A375 (cell line): Measurements from ENCODE around the gene MEIS2. TPM values are rescaled to one million over a fixed set of nuclear protein-coding genes. Genes with fewer than 3 reads are reported as not detected.

ENCODE experiments used
- small RNA-seq: library from RNA; depleted of rRNA; stranded (forward); fragments of <200 nt; gene quantifications from one replicate; pipeline ENCODE3, GENCODE V24; 2014
- total RNA-seq: library from RNA; depleted of rRNA; stranded (reverse); fragments of >200 nt; shearing (Covaris generic); gene quantifications from 2 replicates; pipeline ENCODE4 v1.2.3, GENCODE V29; 2014; rRNA removed

The MEIS2 gene
- total RNA-seq = 15.8 and 18.9 TPM in 2 replicates

DNA sequence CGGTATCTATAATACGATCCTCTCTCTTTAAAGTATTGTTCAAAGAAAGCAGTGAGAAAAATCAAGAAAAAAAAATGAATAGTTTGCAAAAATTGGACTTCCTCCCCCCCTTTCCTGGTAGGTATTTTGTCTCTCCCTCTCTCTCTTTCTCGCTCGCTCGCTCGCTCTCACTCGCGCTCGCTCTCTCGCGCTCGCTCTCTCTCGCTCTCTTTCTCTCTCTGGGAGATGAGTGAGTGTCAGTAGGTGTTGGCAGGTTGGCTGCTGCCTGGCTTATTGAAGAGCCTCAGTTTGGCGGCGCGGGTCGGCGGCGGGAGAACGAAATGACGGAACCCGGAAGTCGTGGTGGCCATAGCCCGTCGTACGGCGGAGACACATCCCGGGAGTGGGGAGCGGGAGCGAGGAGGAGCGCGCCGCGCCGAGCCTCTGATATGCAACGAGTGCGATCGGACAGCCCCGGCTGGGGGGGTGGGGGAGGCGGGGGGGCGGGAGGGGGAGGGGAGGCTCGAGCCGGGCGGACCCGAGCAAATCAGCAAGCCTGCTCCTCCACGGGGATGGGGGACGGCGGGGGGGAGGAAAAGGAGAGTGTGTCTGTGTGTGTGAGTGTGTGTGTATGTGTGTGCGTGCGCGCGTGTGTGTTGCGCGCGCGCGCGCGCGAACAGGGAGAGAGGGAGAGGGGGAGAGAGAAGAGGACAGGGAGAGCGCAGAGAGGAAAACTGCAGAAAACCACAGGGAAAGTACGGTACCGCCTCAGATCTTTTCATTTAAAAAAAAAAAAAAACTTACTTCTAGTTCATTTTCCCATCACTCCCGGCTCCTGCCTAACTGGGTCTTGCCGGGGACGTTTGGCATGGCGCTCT, at the start of gene MEIS2:
Gene MEIS2 (minus strand): TSS at position 441 of the 857 bp plus-strand sequence. CDS start 1,083 bp downstream, outside the sequence.

Small RNA genes within 50 kb of the gene (small RNA-seq; reads per million reads assigned to genes)
- gene MIR8063 (not detected), gene RF00012 (0.54 reads per million, percentile 29 among the genes with 10 or more reads in this experiment), gene RF00019 (not detected)
